ENCODE data around the gene SSU72.
"Not testable (repeated sequence)": the region's sequence is repeated elsewhere in the genome, so short reads cannot be mapped to it uniquely, and the experiment has no call there.

Gene SSU72

DNA sequence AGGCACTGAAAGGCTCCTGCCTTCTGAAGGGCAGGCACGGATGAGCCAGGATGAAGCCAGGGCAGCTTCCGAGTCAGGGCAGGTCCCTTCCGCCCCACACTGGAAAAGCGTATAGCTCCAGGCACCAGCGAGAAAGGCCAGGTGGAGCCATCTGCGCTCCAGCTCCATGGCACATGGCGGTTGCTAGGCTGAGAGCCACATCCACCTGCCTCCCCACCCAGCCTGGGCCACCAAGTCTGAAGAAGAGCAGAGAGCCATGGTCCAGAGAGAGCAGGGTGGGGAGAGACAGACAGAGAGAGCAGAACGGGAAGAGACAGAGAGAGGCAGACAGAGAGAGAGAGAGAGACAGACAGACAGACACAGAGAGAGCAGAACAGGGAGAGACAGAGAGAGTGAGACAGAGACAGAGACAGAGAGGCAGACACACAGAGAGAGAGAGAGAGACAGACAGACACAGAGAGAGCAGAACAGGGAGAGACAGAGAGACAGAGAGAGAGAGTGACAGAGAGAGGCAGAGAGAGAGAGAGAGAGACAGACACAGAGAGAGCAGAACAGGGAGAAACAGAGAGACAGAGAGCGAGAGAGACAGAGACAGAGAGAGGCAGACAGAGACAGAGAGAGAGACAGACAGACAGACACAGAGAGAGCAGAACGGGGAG, 20.1 kb upstream of the SSU72 start:
- no peak for DNase-seq

DNA sequence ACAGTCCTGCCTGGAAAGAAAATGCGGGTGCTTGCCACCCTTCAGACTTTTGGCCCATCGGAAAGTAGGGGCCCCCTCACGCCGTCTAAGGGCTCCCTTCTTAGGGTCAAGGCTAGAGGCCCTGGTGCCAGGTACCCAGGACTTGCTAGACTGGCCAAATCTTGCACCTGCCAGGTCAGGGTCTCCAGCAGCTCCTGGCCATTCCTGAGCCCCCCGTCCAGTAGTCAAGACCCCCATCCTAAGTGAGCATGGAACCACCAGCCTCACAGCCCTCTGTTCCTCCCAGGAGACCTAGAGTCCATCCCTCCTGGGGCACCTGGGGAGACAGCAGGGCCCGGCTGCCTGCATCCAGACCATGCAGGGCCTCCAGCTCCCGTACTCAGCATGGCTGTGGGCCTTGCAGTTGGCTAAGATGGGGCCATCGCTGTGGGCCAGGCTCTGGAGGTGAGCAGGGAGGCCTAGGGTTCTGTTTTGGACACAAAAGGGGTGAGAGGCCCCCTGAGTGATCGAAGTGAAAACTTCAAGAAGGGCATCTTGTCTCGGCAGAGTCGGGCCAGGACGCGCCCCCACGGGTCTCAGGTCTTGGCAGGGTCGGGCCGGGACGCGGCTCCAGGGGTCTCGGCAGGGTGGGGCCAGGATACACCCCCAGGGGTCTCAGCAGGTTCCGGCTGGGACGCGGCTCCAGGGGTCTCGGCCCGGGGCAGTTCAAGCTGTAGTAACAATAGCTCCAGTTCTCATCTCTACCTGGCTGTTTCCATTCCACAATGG, 19.4 kb upstream of the SSU72 start:
- DNase-seq = no peak

DNA sequence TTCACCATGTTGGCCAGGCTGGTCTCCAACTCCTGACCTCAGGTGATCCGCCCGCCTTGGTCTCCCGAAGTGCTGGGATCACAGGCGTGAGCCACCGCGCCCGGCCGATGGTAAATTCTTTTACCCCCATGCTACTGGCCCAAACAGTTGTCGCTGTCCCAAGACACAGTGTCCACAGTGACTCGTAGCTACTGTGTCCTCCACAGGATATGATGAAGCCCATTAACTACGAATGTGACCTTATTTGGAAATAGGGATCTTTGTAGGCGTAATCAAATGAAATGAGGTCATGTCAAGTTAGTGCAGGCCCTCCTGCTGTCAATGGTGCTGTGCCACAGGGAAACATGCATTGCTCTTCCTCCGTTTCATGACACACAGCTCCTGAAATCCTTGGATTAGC, 16.8 kb upstream of the SSU72 start:
- no peak for DNase-seq

DNA sequence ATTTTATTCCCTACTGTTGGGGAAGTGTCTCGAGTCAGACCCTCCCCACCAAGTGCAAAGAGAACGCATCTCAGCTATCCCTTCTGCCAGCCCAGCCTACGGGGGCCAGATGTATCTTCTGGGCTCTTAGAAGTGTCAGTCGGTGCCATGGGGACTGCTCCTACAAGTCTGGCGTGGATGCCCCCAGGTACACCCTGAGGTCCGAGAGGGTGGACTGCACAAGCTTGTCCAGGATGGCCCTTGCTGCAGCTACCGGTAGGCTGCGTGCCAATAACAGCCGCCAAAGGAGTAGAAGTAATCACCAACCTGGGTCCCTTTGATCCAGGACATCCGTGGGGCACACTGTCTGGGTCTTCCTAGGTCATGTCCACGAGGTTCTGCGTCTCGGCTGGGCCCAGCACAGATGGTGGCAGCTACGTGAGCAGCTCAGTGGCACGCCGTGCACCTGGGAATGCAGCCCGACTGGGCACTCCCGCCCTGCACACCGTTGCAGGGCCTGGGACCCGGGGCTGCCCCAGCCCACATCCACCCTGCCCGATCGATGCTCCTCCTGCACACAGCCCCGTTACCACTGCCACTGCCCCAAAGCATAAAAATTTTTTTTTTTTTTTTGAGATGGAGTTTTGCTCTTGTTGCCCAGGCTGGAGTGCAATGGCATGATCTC, 8.8 kb upstream of the SSU72 start:
- no peak for DNase-seq

DNA sequence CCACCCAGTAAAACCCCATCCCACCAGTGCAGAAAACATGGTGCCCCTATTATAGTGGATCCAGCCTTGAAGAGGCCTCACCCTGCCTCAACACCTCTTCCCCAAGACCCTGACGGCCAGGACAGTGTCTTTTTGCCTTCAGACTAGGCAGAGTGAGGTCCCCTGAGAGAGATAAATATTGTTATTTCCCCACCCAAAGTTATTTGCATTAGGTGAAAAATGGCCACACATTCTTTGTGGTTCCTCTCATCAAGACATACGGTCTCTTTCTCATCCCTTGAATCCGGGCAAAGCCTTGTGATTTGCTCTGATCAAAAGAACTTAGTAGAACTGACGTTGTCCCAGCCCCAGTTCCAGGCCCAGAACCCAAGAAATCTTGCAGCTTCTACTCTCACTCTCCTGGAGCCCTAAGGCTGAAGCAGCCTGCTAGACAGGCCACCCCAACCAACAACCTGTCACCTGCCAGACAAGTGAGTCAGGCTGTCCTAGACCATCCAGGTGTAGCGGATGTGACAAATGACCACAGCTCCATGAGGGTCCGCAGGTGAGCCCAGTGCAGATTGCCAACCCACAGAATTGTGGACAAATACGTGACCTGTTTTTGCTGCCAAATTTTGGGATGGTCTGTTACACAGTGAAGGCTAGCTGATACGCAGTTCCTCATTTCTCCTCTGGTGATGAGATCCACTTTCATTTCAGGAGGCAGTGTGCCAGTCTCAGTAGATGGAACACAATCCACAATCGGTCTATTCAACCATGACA, 8.1 kb upstream of the SSU72 start:
- no peak for DNase-seq

DNA sequence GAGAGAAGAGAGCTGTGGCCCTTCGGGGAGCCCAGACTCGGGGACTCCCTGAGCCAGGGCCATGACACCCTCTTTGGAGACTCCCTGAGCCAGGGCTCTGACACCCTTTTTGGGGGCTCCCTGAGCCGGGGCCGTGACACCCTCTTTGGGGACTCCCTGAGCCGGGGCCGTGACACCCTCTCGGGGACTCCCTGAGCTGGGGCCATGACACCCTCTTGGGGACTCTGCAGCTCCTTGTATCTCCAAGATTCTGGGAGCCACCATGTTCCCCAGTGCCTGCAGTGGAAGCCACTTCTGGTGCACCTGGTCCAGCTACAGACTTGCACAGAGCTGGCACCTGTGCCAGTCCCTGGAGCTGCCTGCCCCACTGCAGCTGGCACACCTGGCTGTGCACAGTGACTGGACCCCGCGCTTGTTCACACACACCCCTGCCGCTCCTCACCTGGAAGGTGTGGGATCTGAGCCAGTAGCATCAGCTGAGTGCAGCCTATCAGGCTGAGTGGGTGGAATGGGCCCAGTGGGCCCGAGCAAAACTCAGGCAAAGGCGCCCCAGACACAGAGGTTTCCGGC, 3.8 kb upstream of the SSU72 start:
- DNase-seq = no peak

DNA sequence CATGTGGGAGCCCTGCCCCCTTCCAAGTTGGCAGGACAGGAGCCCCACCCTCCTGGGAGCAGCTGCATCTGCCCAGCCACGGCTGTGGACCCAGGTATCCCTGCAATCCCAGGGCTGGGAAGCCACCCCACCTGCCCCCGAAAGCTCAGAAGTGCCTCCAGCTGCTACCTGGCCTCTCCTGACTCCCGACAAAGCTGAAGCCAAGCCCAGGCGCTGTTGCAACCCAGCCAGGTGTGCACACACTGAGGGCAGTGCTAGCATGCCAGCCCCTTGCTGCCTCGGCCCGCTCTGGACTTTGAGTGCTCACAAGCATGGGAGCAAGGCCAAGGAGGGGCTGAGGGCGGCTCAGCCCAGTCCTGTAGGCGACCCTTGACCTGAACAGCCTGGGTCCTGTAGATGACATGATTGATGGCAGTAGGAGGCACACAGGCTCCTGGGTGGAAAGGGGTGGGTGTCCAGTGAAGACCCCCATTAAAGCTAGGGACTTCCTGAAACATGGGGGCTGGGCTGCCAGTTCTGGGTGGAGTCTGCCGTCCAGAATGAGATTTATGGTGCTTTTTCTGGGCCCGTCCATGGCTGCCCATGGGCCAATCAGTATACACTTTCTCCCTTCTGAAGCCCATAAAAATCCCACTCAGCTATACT, 2.8 kb upstream of the SSU72 start:
- no peak for DNase-seq

DNA sequence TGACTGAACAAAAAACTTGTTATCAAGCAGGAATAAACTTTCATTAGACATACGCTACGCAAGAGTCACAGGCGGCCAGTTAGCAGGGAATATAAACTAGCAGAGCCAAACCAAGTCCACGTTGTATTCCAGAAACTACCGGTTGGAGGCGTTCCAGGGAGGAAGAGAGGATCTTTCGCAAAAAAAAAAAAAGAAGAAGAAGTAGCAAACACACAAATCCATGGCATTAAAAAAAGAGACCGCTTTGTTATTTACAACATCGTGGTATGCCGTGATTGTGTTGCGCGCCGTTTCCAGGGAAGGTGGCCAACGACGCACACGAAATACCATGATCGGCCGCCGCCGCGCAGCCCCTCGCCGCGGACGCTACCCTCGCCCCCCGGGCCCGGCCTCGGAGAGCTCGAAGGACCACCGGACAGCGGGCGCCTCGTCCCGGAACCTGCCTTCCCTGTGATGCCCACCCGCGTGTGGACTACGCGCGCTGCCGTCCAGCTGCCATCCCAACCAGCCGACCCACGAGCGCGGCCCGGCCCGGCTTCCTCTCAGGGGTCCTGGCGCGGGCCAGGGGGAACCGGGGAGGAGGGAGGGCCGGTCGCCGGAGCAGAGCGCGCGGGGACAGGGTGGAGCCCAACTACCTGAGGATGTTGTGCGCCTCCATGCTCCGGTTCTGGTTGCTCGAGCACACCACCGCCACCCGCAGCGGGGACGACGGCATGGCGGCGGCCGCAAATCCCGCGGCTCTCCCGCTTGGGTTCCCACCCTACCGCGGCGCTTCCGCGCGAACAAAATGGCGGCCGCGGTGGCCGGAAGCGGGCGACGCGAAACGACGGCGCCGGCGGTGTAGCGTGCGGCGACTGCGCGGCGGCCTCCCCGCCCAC, 581 bp downstream of the SSU72 start:
- peak; percentile 81 for DNase-seq

DNA sequence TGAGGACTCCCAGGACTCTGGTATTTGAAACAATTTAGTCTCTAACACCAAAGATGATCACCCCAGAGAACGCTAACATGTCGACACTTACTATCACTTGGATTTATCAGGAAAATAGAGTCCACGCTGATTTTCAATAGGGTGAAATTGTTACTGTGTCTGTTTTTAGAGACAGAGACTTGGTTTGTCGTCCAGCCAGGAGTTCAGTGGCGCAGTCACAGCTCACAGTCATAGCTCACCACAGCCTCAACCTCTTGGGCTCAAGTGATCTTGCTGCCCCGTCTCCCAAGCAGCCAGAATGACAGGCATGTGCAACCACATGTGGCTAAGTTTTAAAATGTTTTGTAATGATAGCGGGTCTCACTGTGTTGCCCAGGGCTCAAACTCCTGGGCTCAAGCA, 5.3 kb downstream of the SSU72 start:
- no peak for DNase-seq

DNA sequence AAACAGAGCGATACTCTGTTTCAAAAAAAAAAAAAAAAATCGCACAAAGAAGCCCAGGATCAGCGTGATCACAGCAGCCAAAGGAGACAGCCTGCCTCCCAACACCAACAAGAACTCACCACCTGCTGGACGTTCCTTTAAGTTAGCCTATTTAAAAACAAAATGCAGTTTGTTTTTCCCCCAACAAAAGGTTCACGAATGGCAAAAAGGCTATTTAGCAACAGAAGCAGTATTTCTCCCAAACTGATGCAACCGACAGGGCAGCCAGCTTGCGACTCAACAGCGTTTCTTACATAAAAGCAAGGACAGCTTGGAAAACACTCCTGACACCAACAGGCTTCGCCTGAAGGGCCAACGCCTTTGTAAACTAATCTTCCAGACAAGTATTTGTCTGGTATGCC, 6.8 kb downstream of the SSU72 start:
- DNase-seq = no peak

DNA sequence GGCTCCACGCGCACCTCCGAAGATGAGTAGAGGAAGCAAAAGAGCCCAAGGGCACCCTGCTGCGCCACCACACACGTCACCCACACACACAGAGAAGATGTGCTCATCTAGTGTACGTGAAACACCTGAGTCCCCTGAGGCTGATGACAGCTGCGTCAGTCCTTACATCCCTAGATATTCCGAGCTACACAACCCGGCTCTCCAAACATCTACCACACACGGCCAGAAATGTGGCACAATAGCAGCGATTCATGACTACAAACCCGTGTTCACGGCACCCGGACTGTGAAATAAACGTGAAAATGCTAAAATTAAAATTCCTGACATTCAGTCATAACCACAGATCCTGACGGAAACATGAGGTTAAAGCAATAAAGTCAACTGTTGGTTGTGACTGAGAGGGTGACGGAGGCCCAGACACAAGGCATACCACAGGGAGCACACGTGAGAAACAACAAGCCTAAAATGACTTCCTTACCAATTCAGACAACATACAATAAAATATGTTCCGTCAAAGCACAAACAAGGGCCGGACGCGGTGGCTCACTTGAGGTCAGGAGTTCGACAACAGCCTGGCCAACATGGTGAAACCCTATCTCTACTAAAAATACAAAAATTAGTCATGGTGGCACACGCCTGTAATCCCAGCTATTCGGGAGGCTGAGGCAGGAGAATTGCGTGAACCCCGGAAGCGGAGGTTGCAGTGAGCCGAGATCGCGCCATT, 7.3 kb downstream of the SSU72 start:
- no peak for DNase-seq

DNA sequence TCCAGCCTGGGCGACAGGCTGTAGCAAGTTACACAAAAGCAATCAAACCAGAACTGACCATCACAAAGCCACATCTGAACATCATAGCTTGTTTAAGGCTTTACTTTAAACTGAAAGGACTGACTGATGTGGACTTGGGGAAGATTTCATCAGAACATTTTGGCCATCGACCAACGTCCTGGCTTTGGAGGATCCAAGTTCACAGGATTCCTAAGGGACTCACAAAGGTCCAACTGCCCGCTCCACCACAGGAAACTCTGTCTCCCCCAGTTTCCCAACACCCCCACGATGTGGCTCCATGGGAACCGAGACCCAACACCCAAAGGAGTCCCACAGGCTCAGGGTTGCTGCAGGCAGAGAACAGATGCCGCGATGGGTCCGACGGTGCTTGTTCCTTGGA, 9.3 kb downstream of the SSU72 start:
- DNase-seq = no peak

DNA sequence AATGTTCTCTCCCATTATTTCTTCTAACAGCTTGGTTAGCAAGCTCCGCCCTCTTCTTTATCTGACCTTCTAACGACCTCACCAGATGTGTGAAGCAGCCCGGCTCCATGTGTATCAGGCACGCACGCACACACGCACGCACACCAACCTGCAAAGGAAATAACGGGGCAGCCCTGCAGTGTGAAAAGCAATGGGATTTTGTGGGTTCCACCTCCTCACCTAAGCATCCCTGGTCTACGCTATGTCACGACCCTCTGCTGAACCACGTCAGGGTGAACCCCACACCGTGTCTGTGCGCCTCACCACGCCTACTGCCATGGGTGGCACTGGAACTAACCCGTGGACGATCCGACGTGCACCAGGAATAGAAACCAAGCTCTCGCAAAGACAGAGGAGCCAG, 10.4 kb downstream of the SSU72 start:
- no peak for DNase-seq

DNA sequence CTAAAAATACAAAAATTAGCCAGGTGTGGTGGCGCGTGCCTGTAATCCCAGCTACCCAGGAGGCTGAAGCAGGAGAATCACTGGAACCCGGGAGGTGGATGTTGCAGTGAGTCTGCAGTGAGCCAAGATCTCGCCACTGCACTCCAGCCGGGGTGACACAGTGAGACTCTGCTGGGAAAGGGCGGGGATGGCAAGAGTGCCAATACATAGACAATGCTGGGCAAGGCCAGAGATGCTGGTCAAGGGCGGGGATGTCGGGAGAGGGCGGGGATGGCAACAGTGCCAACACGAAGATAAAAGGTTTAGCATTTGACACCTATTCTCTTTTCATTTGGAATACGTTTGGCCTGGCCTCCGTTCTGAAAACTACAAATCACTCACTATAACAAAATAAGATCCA, 11.0 kb downstream of the SSU72 start:
- no peak for DNase-seq

DNA sequence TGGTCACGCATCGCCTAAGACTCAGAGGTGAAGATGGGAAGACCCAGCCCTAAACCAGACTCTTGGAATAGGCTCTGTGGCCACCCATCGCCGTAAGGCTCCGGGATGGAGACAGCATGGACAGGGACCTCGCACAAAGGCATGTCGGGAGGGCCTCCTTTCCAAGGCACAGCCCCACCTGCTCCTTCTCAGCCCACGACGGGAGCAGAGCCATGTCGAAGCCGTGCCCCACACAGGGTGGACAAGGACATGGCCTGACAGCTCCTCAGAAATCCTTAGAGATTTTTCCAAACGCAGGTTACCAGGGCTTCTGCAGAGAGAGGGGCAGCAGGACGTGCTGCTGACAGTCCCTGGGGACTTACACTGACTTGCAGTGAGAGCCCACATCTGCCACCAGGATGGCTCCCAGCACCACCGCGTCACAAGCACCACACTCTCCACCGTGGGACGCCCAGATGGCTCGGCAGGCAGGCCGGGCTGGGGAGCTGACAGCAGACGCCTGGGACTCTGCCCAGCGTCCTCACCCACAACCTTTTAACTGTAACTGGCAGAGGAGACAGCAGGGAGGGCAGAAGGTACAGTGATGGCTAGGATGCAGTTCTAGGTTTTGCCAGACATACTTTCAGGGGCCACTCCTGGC, 12.0 kb downstream of the SSU72 start:
- DNase-seq = no peak

DNA sequence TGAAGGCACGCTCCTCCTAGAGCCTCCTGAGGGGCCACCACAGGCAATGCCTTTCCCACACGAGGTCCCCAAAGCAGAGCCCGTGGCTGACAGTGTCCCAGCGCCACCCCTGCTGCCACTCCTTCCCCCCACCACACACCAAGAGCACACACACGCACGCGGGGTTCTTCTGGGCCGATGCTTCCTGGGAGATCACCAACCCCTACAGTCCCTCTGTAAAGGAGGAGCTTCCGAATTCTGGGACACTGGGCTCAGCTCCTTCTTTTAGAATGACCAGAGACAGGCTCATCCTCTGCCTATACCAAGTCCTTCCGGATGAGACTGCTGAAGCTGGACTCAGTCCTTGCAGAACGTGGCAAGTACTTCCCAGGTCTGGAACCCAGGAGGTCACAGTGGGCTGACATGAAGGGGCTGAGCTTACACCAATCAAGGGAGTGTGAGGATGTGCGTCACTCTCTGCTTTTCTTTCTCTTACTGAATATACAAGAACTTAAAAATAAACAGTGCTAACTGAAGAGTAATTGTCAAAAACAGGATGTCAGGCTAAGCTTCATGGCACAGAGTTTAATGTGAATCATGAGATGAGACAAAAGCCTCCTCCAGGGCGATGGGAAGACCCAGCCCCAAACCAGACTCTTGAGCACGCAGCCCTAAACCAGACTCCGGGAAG, 12.7 kb downstream of the SSU72 start:
- DNase-seq = no peak

DNA sequence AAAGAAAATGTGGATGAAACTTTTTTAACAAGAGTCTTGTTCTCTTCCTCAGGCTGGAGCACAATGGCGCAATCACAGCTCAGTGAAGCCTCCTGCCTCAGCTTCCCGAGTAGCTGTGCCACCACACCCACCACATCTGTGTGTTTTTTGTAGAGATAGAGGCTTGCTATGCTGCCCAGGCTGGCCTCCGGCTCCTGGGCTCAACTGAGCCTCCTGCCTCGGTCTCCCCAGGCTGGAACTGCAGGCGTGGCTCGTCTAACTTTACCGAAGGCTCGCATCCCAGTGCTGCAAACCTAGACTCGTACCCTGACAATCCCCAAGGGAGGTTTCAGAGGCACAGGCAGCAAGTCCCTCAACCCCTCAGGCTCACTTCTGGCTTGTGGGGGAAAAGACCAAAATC, 14.5 kb downstream of the SSU72 start:
- no peak for DNase-seq

DNA sequence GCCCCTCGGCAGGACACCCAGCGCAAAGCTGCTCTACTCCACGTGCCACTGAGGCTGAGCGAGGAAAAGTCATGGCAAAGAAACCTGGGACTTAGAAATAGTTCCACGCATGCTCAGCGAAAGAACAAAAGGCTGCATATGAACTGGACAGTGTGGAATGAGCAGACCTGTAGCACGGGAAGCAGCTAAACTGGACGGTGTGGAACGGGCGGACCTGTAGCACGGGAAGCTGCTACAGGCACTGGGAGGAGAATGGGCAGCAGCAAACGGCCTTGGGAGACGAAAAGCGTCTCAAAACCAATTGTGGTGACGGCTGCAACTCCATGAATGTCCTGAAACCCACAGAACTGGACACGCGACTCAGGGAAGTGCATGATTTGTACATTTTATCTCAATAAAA, 15.6 kb downstream of the SSU72 start:
- DNase-seq = no peak

DNA sequence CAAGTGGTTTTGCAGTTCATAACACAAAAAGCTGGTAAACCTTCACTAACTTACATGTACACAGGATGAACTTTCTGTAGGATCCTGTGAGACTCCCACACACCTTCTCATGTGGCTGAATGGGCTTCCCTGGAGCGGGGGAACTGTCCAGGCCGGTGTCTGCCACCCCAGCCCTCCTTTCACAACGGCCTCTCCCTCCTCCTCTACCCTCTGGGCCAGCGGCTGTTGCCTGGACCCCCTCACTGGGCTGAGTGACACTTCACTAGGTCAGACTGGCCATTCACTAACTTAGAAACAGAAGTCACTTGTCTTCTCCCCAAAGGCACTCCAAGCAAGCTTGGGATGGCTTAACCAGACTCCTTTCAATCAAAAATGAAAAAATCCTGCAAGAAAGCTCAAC, 16.1 kb downstream of the SSU72 start:
- DNase-seq = no peak

DNA sequence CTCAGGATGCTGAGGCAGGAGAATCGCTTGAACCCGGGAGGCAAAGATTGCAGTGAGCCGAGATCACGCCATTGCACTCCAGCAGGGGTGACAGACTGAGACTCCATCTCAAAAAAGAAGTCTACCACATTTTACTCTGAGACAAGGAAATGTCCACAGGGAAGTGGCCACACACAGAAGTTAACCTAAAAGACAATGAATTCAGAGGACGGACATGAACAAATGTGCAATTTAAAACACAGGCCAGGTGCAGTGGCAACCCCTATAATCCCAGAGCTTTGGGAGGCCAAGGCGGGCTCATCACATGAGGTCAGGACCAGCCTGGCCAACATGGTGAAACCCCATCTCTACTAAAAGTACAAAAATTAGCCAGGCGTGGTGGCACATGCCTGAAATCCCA, 17.0 kb downstream of the SSU72 start:
- DNase-seq = not testable (repeated sequence)
